Measurements from ENCODE around the gene MUC5B.

- TF ChIP-seq CTCF (IDR thresholded peaks at IDR 0.05), result no peak
- no peak for TF ChIP-seq POLR2A (IDR thresholded peaks at IDR 0.05)
Observed at GRCh38 chr11:1221848-1222311, 986 bp upstream of the MUC5B start.
